PFSK-1 (cell line): Measurements from ENCODE around the gene SV2A.

Experiments used
- POLR2AphosphoS5 ChIP-seq: IDR thresholded peaks from 2 replicates; pipeline ENCODE4 v1.6.1; 2012; ENCODE audit warnings: low read depth, mild to moderate bottlenecking, control low read depth, low read length, moderate library complexity
- SIN3A ChIP-seq: IDR thresholded peaks from 2 replicates; pipeline ENCODE4 v1.6.1; 2012; ENCODE audit warnings: mild to moderate bottlenecking, low read length, moderate library complexity, borderline replicate concordance; ENCODE audit not compliant: insufficient read depth

DNA sequence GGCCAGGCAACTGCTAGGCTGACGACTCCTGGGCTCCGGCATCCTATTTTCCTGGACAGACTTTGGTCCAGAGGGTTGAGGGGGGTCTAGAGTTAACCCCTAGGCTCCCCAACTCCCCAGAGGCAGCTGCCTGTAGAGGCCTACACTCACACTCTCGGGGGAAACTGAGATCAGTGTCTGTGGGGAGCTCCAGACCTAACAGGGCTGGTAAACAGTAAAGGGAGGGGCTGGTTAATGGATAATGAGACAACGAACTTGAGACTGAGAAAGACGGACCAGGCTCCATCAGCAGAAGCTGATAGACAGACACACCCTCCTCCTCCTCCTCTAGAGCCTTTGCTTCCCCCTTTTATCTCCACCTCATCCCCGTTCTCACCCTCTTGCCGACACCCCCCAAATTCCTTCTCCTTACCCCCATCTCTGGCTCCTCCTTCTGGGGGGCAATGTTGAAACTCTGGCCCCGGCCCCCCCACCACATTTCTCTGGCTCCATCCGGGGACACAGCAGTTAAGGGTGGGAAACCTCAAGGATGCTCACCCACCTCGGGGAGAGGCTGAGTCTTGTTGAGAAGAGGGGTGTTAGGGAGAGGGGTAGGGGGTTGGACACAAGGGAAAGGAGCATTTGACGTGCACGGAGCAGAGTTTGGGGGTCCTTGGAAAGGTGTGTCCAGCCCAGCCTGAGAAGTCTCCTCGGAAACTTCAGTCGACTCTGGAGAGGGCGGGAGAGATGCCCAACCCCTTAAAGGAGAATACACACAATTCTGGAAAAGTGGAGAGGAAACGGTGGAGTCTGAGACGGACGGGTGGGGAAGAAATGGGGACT, 18.7 kb upstream of the SV2A start, which contains the start of gene MTMR11:
- TF ChIP-seq POLR2AphosphoS5 (no peak), SIN3A (no peak)
